Frontal cortex (tissue), 4 donors: Measurements from ENCODE around the gene ZNF213. TPM values are rescaled to one million over a fixed set of nuclear protein-coding genes. Genes with fewer than 3 reads are reported as not detected.
A peak's percentile ranks its signal among the peaks of the same experiment; 100 is the strongest.

Source experiments
- DNase-seq, 2 donors: peaks; one replicate each; pipeline ENCODE4 v3.0.0; 2012; ENCODE audit warnings: low spot score in 2 of 2
- FAIRE-seq: peaks from 2 replicates; lab custom pipeline; 2012; peaks lifted over from hg19 to GRCh38; lab: Jason Lieb, UNC
- total RNA-seq: library from RNA; depleted of rRNA; stranded (reverse); fragments of >200 nt; gene quantifications from one replicate; pipeline ENCODE4 v1.2.3, GENCODE V29; 2014
- donor health status: control.
- donor health status: control.
- donor health status: control.

Gene ZNF213
- total RNA-seq, 1 donor from 2014 or later = 6.9 TPM

- DNase-seq (no peak), FAIRE-seq (no peak)
Measured at GRCh38 chr16:3145151-3145550, 10.3 kb downstream of the ZNF213 start.

DNA sequence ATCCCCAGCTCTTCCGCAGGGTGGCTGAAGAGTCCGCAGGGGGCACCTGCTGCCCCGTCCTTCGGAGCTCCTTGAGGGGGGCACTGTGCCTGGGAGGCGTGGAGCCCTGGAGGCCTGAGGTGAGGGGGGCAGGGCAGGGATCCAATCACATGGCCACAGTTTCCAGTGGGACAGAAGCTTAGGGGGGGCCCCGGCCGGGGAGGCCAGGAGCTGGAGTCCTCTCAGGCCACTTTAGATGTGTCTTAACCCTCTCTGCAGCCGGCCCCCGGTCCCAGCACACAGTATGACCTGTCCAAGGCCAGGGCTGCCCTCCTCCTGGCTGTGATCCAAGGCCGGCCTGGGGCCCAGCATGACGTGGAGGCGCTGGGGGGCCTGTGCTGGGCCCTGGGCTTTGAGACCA, 10.8 kb downstream of the ZNF213 start:
- DNase-seq (no peak), FAIRE-seq (no peak)

DNA sequence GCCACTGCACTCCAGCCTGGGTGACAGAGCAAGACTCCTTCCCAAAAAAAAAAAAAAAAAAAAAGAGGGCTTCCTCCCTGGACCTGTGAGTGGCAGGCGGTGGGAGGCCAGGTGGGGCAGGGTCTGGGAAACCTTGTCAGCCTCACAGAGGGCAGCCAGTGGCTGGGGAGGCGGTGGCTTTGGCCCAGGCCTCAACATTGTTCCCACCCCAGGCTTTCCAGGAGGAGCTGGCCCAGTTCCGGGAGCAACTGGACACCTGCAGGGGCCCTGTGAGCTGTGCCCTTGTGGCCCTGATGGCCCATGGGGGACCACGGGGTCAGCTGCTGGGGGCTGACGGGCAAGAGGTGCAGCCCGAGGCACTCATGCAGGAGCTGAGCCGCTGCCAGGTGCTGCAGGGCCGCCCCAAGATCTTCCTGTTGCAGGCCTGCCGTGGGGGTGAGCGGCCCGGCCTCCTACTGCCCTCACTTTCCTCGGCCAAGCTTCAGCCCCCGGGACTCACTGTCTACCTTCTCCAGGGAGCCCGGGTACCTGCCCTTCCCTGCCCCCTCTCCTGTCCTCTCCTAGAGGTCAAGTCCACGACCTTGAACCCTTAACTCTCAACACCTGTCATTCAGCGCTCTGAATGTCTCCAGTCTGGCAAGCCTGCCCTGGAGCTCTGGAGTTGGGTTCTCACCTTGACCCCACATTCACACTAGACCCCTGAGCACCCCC, 12.4 kb downstream of the ZNF213 start:
- FAIRE-seq (no peak), DNase-seq (peak in 1 of 2 donors; percentile 2)

DNA sequence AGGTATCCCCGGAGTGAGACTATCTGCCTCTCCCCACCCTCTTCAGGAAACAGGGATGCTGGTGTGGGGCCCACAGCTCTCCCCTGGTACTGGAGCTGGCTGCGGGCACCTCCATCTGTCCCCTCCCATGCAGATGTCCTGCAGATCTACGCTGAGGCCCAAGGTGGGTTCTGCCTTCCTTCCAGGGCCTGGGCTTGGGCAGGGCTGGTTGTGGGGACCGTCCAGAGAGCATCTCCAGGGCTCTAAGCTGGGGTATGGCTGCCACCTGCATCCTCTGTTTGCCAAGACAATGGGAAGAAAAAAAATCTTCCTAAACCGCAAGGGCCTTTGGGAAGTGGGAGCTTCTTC, 12.9 kb downstream of the ZNF213 start:
- peak in 1 of 2 donors; percentile 1 for DNase-seq
- FAIRE-seq = no peak

- no peak for FAIRE-seq
- DNase-seq = peak in 1 of 2 donors; percentile 19
Measured at GRCh38 chr16:3148256-3149192, 13.7 kb downstream of the ZNF213 start.

GRCh38 chr16:3149193-3149530, 14.3 kb downstream of the ZNF213 start:
- FAIRE-seq = no peak
- no peak for DNase-seq

DNA sequence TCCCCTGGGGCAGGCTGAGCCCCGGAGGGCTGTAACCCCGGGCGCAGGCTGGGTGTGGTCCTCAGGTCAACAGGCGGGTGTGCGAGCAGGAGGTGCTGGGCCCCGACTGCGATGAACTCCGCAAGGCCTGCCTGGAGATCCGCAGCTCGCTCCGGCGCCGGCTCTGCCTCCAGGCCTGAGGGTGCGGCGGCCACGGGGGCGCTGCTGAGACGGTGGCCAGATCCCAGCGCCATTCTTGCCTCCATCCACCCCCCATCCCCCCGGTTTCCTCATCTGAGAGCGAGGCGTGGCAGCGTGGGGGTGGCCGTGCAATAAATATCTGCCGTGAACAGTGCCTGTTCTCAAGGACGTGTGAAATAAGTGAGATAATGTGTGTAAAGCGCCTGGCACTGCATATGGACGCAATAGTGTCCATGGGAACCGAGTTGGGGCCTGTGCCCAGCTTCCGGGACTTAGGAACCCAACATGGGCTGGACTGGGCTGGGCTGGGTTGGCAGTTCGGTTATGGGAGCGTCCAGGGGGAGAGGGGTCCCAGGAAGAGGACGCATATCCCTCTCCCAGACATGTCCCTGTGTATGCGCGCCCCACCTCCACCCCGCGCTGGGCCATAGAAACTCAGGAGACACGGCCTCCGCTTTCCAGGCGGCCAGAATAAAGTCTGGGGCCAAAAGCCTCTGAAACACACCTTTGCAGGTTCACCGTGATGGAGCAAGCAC, 15.0 kb downstream of the ZNF213 start:
- DNase-seq (peak; percentile 61 to 76), FAIRE-seq (no peak)

DNA sequence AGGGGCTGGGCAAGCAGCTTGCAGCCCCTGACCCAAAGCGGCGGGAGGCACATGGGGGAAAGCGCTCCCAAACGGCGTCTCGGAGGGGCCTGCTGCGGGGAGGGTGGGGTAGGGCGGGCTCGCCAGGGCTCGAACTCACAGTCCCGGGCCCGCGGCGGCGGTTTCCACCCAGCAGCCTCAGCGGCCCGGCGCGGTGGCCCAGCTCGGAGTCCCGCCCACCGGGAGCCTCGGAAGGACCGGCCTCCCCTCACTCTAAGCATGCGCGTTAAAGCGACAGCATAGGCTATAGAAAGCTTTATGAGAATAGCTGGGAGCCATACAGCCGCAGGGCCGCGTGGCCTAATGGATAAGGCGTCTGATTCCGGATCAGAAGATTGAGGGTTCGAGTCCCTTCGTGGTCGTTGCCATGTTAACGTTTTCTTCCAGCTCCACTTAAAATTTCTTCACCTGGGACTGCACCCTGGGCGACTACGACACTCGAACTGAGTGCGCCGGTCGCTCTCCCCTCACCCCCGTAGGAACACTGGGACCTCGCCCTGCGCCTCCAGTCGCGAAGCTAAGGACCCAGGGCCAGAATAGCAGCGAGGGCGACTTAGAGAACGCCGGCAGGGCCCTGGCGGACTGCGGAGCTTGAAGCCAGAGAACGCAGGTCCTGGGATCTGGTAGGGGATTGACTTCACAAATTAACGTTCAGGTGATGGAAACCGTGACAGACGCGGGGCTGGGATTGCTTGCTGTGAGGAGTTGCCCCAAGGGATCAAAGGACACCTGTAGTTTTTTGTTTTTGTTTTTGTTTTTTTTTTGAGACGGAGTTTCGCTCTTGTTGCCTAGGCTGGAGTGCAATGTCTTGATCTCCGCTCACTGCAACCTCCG, 15.8 kb downstream of the ZNF213 start:
- FAIRE-seq (no peak), DNase-seq (peak; percentile 90 to 95)

DNA sequence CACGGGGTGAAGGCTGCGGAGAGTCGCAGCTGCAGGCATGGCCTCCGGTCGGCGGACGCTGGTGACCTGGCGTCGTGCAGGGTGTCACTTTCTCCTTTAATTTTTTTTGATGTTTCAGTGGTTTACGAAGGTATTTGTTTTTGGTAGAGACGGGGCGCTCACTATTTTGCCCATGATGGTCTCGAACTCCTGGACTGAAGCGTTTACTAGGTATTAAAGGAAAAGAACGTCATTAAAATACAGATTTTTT, 17.1 kb downstream of the ZNF213 start:
- DNase-seq = no peak
- FAIRE-seq = no peak

GRCh38 chr16:3152277-3152990, 17.6 kb downstream of the ZNF213 start:
- DNase-seq (peak; percentile 70 to 78), FAIRE-seq (no peak)

- no peak for FAIRE-seq
- DNase-seq = no peak
Measured at GRCh38 chr16:3152991-3153368, 18.2 kb downstream of the ZNF213 start.

DNA sequence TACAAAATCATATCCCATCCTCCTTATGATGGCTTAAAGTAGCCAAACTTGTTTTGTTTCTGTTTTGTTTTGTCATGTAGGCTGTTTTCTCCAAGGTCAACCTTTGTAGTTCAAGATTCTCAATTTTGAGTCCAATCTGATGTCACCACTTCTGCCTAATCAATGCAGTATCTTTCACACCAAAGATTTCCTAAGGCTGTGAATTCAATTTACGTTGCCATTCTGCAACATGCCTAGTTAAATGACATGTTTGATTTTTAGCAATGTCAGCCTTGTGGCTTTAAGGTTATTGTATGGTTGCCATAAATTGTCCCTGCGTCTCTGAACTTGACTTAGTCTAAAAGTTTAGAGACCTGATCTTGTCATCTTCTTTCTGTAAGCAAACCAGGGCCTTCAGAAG, 20.4 kb downstream of the ZNF213 start:
- DNase-seq (no peak), FAIRE-seq (no peak)

- FAIRE-seq (no peak), DNase-seq (no peak)
Measured at GRCh38 chr16:3155972-3156371, 21.1 kb downstream of the ZNF213 start.

- no peak for DNase-seq
Measured at GRCh38 chr16:3157229-3158025, 22.6 kb downstream of the ZNF213 start.

DNA sequence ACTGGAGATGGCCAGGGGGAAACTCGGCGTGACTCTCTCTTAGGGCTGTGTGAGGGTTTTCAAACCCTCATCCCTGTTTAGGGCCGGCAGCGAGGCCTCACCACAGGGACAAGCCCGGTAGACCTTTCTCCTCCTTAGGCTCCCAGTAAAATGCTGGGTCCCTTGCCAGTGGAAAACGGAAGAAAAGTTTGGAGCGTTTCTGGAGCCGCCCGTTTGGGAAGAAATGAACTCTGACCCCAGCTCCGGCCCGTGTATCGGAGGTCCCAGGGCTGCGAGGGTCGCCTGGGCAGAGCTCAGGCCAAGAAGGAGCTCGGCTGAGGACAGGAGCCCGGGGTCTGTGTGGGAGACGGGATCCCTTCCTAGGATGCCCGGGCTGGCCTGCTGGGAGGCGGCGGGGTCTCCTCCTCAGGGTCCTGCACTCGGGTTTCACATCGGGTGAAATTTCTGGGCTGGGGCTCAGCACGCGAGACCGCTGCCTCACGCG, 23.2 kb downstream of the ZNF213 start:
- FAIRE-seq = no peak
- no peak for DNase-seq

More at GRCh38 chr16:3157229-3158025, 22.6 kb downstream of the ZNF213 start:
- no peak for FAIRE-seq

GRCh38 chr16:3158510-3159314, 23.9 kb downstream of the ZNF213 start:
- DNase-seq (peak; percentile 73 to 84), FAIRE-seq (no peak)

- DNase-seq = no peak
- FAIRE-seq = no peak
Measured at GRCh38 chr16:3161235-3162018, 26.6 kb downstream of the ZNF213 start.
